GM12864 (cell line): ENCODE results near the gene DAB2.
"Not testable (repeated sequence)": the region's sequence is repeated elsewhere in the genome, so short reads cannot be mapped to it uniquely, and the experiment has no call there.

Experiments used
- DNase-seq: peaks from one replicate; pipeline ENCODE4 v3.0.0-alpha.2; 2011; ENCODE audit warnings: low read depth
- H3K4me3 ChIP-seq: 2 replicates; pipeline ENCODE4 v1.5.1; 2011; ENCODE audit warnings: mild to moderate bottlenecking, low read depth, low read length, control low read depth
- CTCF ChIP-seq: IDR thresholded peaks from 2 replicates; pipeline ENCODE4 v1.5.1; 2011; ENCODE audit warnings: low read depth, mild to moderate bottlenecking, moderate library complexity, low read length, control low read depth, inconsistent platforms; ENCODE audit errors: missing control alignments

Gene DAB2

GRCh38 chr5:39340506-39340905 is 84.3 kb downstream of the DAB2 start:
- DNase-seq = no peak
- no peak for TF ChIP-seq CTCF

GRCh38 chr5:39337252-39337915 is 87.4 kb downstream of the DAB2 start:
- TF ChIP-seq CTCF = no peak
- no peak for DNase-seq
- H3K4me3 ChIP-seq = no peak overlapping the region

More at GRCh38 chr5:39340506-39340905, 84.3 kb downstream of the DAB2 start:
- H3K4me3 ChIP-seq = no peak overlapping the region

- DNase-seq, H3K4me3 ChIP-seq: not testable (repeated sequence)
Measured at GRCh38 chr5:39334296-39334695, 90.5 kb downstream of the DAB2 start.

GRCh38 chr5:39333104-39333503 is 91.7 kb downstream of the DAB2 start:
- no peak for TF ChIP-seq CTCF
- DNase-seq = no peak
- no peak overlapping the region for H3K4me3 ChIP-seq

GRCh38 chr5:39331861-39332381 is 92.9 kb downstream of the DAB2 start:
- no peak for TF ChIP-seq CTCF
- no peak for DNase-seq
- no peak overlapping the region for H3K4me3 ChIP-seq

- no peak for DNase-seq
- no peak overlapping the region for H3K4me3 ChIP-seq
- no peak for TF ChIP-seq CTCF
Measured at GRCh38 chr5:39328731-39329130, 96.0 kb downstream of the DAB2 start.

GRCh38 chr5:39323542-39323941 is 101.2 kb downstream of the DAB2 start:
- DNase-seq = no peak
- no peak for TF ChIP-seq CTCF
- H3K4me3 ChIP-seq = no peak overlapping the region
